ENCODE data around the gene C2orf49.

- TF ChIP-seq CTCF (conservative IDR thresholded peaks at IDR 0.05) = no peak
- TF ChIP-seq ZFX (IDR thresholded peaks at IDR 0.05) = no peak
These were observed 47.5 kb downstream of the C2orf49 start for GRCh38 chr2:105384861-105385260.
